ENCODE measurements around the gene DGKZ.

- no peak for TF ChIP-seq CTCF (IDR thresholded peaks at IDR 0.05; ENCODE audit: low read depth, low read length)
- TF ChIP-seq EZH2phosphoT487 (IDR thresholded peaks at IDR 0.05; ENCODE audit: low read depth) = no peak
Measured at GRCh38 chr11:46361283-46362155, 14.3 kb downstream of the DGKZ start.

All from OCI-LY3 (cell line).